ENCODE measurements around the gene MYOCOS. TPM values are rescaled to one million over a fixed set of nuclear protein-coding genes. Genes with fewer than 3 reads are reported as not detected.

The MYOCOS gene
- total and polyA plus RNA-seq, 2 of the 4 experiments (the other 2 are of a cell fraction) = not detected

DNA sequence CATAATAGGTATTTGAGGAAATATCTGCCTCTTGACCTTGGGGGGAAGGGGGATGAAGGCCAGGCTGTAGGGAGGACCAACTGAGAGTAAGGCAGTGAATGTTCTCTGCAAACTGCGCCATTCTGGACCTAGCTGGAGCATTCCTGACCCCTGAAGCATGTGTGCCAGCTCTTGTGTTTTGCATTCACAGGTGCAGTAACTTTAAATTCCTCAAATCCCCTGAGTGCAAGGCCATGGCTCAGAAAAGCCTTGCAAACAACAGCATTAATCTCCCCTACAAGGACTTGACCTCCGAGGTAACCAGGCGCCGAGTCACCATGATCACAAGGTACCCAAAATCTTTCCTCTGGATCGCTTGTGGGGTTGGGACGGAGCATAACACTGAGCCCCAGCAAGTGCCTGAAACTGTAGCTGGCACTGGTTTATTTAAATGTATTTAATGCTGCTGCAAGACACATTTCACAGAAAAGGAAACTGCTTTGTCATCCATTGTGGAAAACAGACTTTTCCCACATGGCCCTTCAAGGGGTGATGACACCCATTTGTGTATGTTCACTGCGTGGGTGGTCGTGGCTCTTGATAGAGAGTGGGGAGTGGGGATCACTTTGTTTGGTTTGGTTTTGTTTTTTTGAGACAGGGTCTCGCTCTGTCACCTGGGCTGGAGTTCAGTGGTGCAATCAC lies 1.7 kb downstream of the MYOCOS start:
- no peak overlapping the region for H3K27ac ChIP-seq (ENCODE audit: insufficient read depth, low read length)
- H3K4me2 ChIP-seq (ENCODE audit: low read depth, low read length) = no peak overlapping the region
- no peak overlapping the region for H3K56ac ChIP-seq (ENCODE audit: extremely low read depth, insufficient read depth, low read length)
- in situ Hi-C loops (cut with MboI; ENCODE audit: low sequenced_read_pairs) = no loop called here
- no CpG with 5 or more reads among the region's 9 CpGs for WGBS, 2 experiments (ENCODE audit: extremely low coverage in 2 of 2, insufficient read length in 1 of 2)
- H3K27me3 ChIP-seq (ENCODE audit: control insufficient read depth, insufficient read depth, low read length) = no peaks in the 10 kb centered on the region; the same call in 1 of the 2 replicates
- no peak overlapping the region for H3K4ac ChIP-seq (ENCODE audit: low read depth, low read length)
- H4K8ac ChIP-seq (ENCODE audit: low read depth in 2 of 2, low read length in 2 of 2) = no peak overlapping the region
- CTCF ChIA-PET = no interaction called here
- no peak overlapping the region for H3K4me3 ChIP-seq (ENCODE audit: insufficient read depth, low read depth, low read length)
- dilution Hi-C loops (cut with HindIII; ENCODE audit: low sequenced_read_pairs, unreplicated experiment) = no loop called here
- BruUV-seq (replicated peaks) = no TSS peak
- H4K91ac ChIP-seq (ENCODE audit: insufficient read depth, low read depth, low read length) = no peak overlapping the region
- H3K9ac ChIP-seq (ENCODE audit: low read depth, low read length) = no peak overlapping the region
- no peak overlapping the region for H3K14ac ChIP-seq (replicated peaks; ENCODE audit: low read depth, low read length)
- ATAC-seq (ENCODE audit: low read depth) = no peak
- no peaks in the 10 kb centered on the region for H3K79me1 ChIP-seq (ENCODE audit: low read depth in 1 of 2, low read length in 2 of 2)
- POLR2A ChIA-PET (ENCODE audit: unreplicated experiment) = no interaction called here
- TF ChIP-seq RCOR1 (IDR thresholded peaks at IDR 0.05; ENCODE audit: insufficient replicate concordance, low read length) = no peak
- TF ChIP-seq MAFK (IDR thresholded peaks at IDR 0.05; ENCODE audit: low read depth, low read length) = no peak
- TF ChIP-seq NFE2L2 (IDR thresholded peaks at IDR 0.05; ENCODE audit: low read depth, low read length) = no peak
- TF ChIP-seq RAD21 (IDR thresholded peaks at IDR 0.05; ENCODE audit: low read length) = no peak
- TF ChIP-seq CHD1 (IDR thresholded peaks at IDR 0.05; ENCODE audit: low read depth, low read length) = no peak
- no peak for TF ChIP-seq RFX5 (IDR thresholded peaks at IDR 0.05; ENCODE audit: low read depth, low read length)
- TF ChIP-seq, protein P1, sequence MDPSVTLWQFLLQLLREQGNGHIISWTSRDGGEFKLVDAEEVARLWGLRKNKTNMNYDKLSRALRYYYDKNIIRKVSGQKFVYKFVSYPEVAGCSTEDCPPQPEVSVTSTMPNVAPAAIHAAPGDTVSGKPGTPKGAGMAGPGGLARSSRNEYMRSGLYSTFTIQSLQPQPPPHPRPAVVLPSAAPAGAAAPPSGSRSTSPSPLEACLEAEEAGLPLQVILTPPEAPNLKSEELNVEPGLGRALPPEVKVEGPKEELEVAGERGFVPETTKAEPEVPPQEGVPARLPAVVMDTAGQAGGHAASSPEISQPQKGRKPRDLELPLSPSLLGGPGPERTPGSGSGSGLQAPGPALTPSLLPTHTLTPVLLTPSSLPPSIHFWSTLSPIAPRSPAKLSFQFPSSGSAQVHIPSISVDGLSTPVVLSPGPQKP (IDR thresholded peaks at IDR 0.05; ENCODE audit: borderline replicate concordance, low read depth, low read length) = no peak
- TF ChIP-seq, protein P2, sequence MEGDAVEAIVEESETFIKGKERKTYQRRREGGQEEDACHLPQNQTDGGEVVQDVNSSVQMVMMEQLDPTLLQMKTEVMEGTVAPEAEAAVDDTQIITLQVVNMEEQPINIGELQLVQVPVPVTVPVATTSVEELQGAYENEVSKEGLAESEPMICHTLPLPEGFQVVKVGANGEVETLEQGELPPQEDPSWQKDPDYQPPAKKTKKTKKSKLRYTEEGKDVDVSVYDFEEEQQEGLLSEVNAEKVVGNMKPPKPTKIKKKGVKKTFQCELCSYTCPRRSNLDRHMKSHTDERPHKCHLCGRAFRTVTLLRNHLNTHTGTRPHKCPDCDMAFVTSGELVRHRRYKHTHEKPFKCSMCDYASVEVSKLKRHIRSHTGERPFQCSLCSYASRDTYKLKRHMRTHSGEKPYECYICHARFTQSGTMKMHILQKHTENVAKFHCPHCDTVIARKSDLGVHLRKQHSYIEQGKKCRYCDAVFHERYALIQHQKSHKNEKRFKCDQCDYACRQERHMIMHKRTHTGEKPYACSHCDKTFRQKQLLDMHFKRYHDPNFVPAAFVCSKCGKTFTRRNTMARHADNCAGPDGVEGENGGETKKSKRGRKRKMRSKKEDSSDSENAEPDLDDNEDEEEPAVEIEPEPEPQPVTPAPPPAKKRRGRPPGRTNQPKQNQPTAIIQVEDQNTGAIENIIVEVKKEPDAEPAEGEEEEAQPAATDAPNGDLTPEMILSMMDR (conservative IDR thresholded peaks at IDR 0.05; ENCODE audit: low read depth, low read length) = no peak
- no peak for TF ChIP-seq BHLHE40 (IDR thresholded peaks at IDR 0.05; ENCODE audit: low read depth, low read length)
- TF ChIP-seq, protein P3, sequence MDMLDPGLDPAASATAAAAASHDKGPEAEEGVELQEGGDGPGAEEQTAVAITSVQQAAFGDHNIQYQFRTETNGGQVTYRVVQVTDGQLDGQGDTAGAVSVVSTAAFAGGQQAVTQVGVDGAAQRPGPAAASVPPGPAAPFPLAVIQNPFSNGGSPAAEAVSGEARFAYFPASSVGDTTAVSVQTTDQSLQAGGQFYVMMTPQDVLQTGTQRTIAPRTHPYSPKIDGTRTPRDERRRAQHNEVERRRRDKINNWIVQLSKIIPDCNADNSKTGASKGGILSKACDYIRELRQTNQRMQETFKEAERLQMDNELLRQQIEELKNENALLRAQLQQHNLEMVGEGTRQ (IDR thresholded peaks at IDR 0.05; ENCODE audit: low read depth, low read length) = no peak
- no peak for TF ChIP-seq SMC3 (IDR thresholded peaks at IDR 0.05; ENCODE audit: low read depth, low read length)
- TF ChIP-seq CEBPB (IDR thresholded peaks at IDR 0.05; ENCODE audit: low read depth, low read length) = no peak
- no peaks in the 10 kb centered on the region for H3K4me1 ChIP-seq (ENCODE audit: control insufficient read depth, insufficient read depth, low read length)
- no peak overlapping the region for H2BK15ac ChIP-seq (ENCODE audit: low read depth, low read length)
- H4K20me1 ChIP-seq (ENCODE audit: insufficient read depth, low read length) = no peaks in the 10 kb centered on the region
- H3K18ac ChIP-seq (ENCODE audit: low read depth, low read length) = no peak overlapping the region
- no peak overlapping the region for H2AK9ac ChIP-seq (replicated peaks; ENCODE audit: low read depth, low read length, poor library complexity)
- intact Hi-C loops (cut with micrococcal nuclease) = no loop called here
- H2BK20ac ChIP-seq (ENCODE audit: low read depth, low read length) = no peak overlapping the region
- H3K9me3 ChIP-seq (ENCODE audit: control insufficient read depth, insufficient read depth, low read length) = no peaks in the 10 kb centered on the region
- no peak overlapping the region for H2AFZ ChIP-seq (replicated peaks; ENCODE audit: low read length, poor library complexity)
- no peaks in the 10 kb centered on the region for H3K9me1 ChIP-seq (ENCODE audit: insufficient read depth, low read length)
- H3K36me3 ChIP-seq (ENCODE audit: control insufficient read depth, insufficient read depth, low read length) = no peaks in the 10 kb centered on the region
- DNase-seq = no peak
- no peak overlapping the region for H2BK5ac ChIP-seq (ENCODE audit: low read depth, low read length, poor library complexity, severe bottlenecking)
- no peak overlapping the region for H4K5ac ChIP-seq (ENCODE audit: low read depth, low read length)
- H2AK5ac ChIP-seq (ENCODE audit: low read depth, low read length) = no peak overlapping the region
- H2BK120ac ChIP-seq (ENCODE audit: low read depth, low read length) = no peak overlapping the region
- H3K23ac ChIP-seq (ENCODE audit: low read depth, low read length) = no peak overlapping the region

Data from IMR-90 (cell line).